ENCODE results near the gene DYNLT4. TPM values are rescaled to one million over a fixed set of nuclear protein-coding genes. Genes with fewer than 3 reads are reported as not detected.
"Not testable (repeated sequence)": the region's sequence is repeated elsewhere in the genome, so short reads cannot be mapped to it uniquely, and the experiment has no call there.

The DYNLT4 gene
- total RNA-seq, 1 experiment from 2014 or later: 0.54 TPM

DNA sequence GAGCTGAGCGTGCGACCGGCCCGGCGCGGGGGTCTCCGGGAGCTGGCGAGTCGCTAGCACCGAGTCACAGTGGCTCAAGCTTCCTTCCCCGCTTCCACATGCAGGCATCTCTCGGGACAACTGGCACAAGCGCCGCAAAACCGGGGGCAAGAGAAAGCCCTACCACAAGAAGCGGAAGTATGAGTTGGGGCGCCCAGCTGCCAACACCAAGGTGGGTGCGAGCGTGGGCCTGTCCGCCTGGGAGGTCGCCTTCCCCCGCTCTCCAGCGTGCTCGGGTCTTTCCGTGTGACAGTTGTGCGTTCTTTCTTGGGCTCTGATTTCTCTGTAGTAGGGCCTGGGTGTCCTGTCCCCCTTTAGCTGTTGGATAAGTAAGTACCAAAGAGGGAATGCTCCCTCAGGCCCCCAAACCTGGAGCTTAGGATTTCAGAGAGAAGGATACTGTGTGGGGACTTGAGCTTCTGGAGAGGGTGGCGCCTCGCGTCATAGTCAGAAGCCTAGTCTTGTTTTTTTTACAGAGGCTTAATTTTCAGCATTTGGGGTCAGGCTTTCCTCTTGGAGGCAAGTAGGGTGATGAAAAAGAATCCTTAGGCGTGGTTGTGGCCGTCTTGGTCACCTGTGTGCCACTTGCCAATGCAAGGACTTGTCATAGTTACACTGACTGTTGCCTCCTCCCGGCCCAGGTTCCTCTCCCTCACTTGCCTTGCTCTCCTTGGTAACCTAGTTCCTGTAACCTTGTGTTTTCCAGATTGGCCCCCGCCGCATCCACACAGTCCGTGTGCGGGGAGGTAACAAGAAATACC lies 31.0 kb downstream of the DYNLT4 start:
- ChIA-PET POLR2A (ENCODE audit: low non-redundant PET) (interaction anchor here (1.0 kb wide), 1 partner anchor 46 kb away, joined by 3 read pairs; no protein-coding TSS in a partner anchor), CTCF (no interaction called here)
- H3K27me3 ChIP-seq (replicated peaks; ENCODE audit: insufficient read depth, low read depth, low read length, poor library complexity): no peaks in the 10 kb centered on the region
- H3K27ac ChIP-seq (ENCODE audit: low read depth, low read length, poor library complexity, severe bottlenecking): peak overlapping the region; percentile 94
- no peak for TF ChIP-seq EZH2 (IDR thresholded peaks at IDR 0.05; ENCODE audit: borderline replicate concordance, low read depth, low read length, poor library complexity, severe bottlenecking)
- no peak for TF ChIP-seq CTCF (conservative IDR thresholded peaks at IDR 0.05; ENCODE audit: low read depth, low read length)
- H3K4me3 ChIP-seq (ENCODE audit: low read depth, low read length, poor library complexity, severe bottlenecking): peak overlapping the region; percentile 90
- TSS peak; percentile 47 for BruUV-seq (replicated peaks)
- intact Hi-C loops (cut with micrococcal nuclease; ENCODE audit: unreplicated experiment): loop anchor here (2.0 to 5.0 kb wide), 2 partner anchors 34 to 61 kb away; no protein-coding TSS in a partner anchor
- peaks cover 7% of the 10 kb centered on the region for H3K4me1 ChIP-seq (ENCODE audit: insufficient read depth, low read length, poor library complexity, severe bottlenecking)
- no peak for DNase-seq (ENCODE audit: low spot score)
- peaks cover 54% of the 10 kb centered on the region for H3K36me3 ChIP-seq (ENCODE audit: insufficient read depth, low read length, poor library complexity, severe bottlenecking)
- no peaks in the 10 kb centered on the region for H3K9me3 ChIP-seq (ENCODE audit: low read depth, low read length, poor library complexity, severe bottlenecking)

GRCh38 chr1:44775078-44775929 lies 31.8 kb downstream of the DYNLT4 start, which contains the start of gene RPS8:
RPS8 (plus strand) TSS chr1:44775540; CDS start chr1:44775597, 57 bp downstream.
- ChIA-PET CTCF (no interaction called here), POLR2A (ENCODE audit: low non-redundant PET) (interaction anchor here (0.6 to 1.0 kb wide), 6 partner anchors 9 to 526 kb away, joined by 3 to 12 read pairs (median 3); partner anchors contain the start of gene UROD)
- BruUV-seq (replicated peaks): no TSS peak
- intact Hi-C loops (cut with micrococcal nuclease; ENCODE audit: unreplicated experiment): loop anchor here (5.0 kb wide), 1 partner anchor 33 kb away; no protein-coding TSS in a partner anchor
- TF ChIP-seq EZH2 (IDR thresholded peaks at IDR 0.05; ENCODE audit: borderline replicate concordance, low read depth, low read length, poor library complexity, severe bottlenecking) (no peak), CTCF (conservative IDR thresholded peaks at IDR 0.05; ENCODE audit: low read depth, low read length) (no peak)
- Histone ChIP-seq H3K4me3 (ENCODE audit: low read depth, low read length, poor library complexity, severe bottlenecking) (peak within 1 kb of the TSS; percentile 90), H3K4me1 (ENCODE audit: insufficient read depth, low read length, poor library complexity, severe bottlenecking) (peaks cover 7% of the 10 kb centered on the region), H3K9me3 (ENCODE audit: low read depth, low read length, poor library complexity, severe bottlenecking) (no peaks in the 10 kb centered on the region), H3K36me3 (ENCODE audit: insufficient read depth, low read length, poor library complexity, severe bottlenecking) (peaks cover 46% of the 10 kb centered on the region), H3K27ac (ENCODE audit: low read depth, low read length, poor library complexity, severe bottlenecking) (peak within 1 kb of the TSS; percentile 94), H3K27me3 (replicated peaks; ENCODE audit: insufficient read depth, low read depth, low read length, poor library complexity) (no peaks in the 10 kb centered on the region)
- peak; percentile 97 for DNase-seq (ENCODE audit: low spot score)

DNA sequence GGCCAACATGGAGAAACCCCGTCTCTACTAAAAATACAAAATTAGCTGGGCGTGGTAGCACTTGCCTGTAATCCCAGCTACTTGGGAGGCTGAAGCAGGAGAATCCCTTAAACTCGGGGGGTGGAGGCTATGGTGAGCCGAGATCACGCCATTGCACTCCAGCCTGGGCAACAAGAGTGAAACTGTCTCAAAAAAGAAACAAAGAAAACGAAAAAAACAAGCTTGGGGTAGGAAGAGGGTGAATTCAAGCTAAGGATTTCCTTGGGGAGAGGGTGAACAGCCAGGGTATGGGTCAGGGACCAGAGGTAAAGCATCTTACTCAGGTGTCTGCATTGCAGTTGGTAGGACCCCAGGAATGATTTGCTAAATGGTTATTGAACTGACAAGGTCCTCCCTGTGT lies 40.7 kb downstream of the DYNLT4 start:
- H3K27ac ChIP-seq (ENCODE audit: low read depth, low read length, poor library complexity, severe bottlenecking); H3K27me3 ChIP-seq (replicated peaks; ENCODE audit: insufficient read depth, low read depth, low read length, poor library complexity); DNase-seq (ENCODE audit: low spot score); H3K4me3 ChIP-seq (ENCODE audit: low read depth, low read length, poor library complexity, severe bottlenecking); CTCF ChIA-PET; BruUV-seq (replicated peaks); H3K4me1 ChIP-seq (ENCODE audit: insufficient read depth, low read length, poor library complexity, severe bottlenecking); intact Hi-C loops (cut with micrococcal nuclease; ENCODE audit: unreplicated experiment); H3K9me3 ChIP-seq (ENCODE audit: low read depth, low read length, poor library complexity, severe bottlenecking): not testable (repeated sequence)
- POLR2A ChIA-PET (ENCODE audit: low non-redundant PET): interaction anchor here (0.6 to 0.8 kb wide), 2 partner anchors 9 to 1417 kb away, joined by 3 to 12 read pairs; partner anchors contain the start of gene RPS8
- H3K36me3 ChIP-seq (ENCODE audit: insufficient read depth, low read length, poor library complexity, severe bottlenecking): peaks cover 64% of the 10 kb centered on the region
